ENCODE results near the gene HIVEP2.

HIVEP2 gene

GRCh38 chr6:142857796-142858555, 87.0 kb downstream of the HIVEP2 start:
- Histone ChIP-seq H3K27ac (replicated peaks) (no peak overlapping the region), H3K4me3 (replicated peaks; ENCODE audit: insufficient read depth, low read length) (no peak overlapping the region), H3K27me3 (ENCODE audit: insufficient read depth, poor library complexity, severe bottlenecking) (no peaks in the 10 kb centered on the region)
- DNase-seq (ENCODE audit: low read depth in 1 of 2, low spot score in 1 of 2) = no peak
- no peak for TF ChIP-seq REST (IDR thresholded peaks at IDR 0.05; ENCODE audit: insufficient replicate concordance, low read depth)
- no peak for TF ChIP-seq POLR2AphosphoS5 (IDR thresholded peaks at IDR 0.05; ENCODE audit: low read depth)
- no peak for TF ChIP-seq CTCF (IDR thresholded peaks at IDR 0.05; ENCODE audit: insufficient read depth, low read length)
- TF ChIP-seq SPI1 (IDR thresholded peaks at IDR 0.05; ENCODE audit: borderline replicate concordance, low read depth) = no peak
- no peak for TF ChIP-seq GABPA (IDR thresholded peaks at IDR 0.05; ENCODE audit: low read depth)

- Histone ChIP-seq H3K4me3 (replicated peaks; ENCODE audit: insufficient read depth, low read length) (no peak overlapping the region), H3K27ac (replicated peaks) (no peak overlapping the region), H3K27me3 (ENCODE audit: insufficient read depth, poor library complexity, severe bottlenecking) (no peaks in the 10 kb centered on the region)
- no peak for TF ChIP-seq CTCF (IDR thresholded peaks at IDR 0.05; ENCODE audit: insufficient read depth, low read length)
- TF ChIP-seq GABPA (IDR thresholded peaks at IDR 0.05; ENCODE audit: low read depth) = no peak
- TF ChIP-seq REST (IDR thresholded peaks at IDR 0.05; ENCODE audit: insufficient replicate concordance, low read depth) = no peak
- no peak for TF ChIP-seq SPI1 (IDR thresholded peaks at IDR 0.05; ENCODE audit: borderline replicate concordance, low read depth)
- TF ChIP-seq POLR2AphosphoS5 (IDR thresholded peaks at IDR 0.05; ENCODE audit: low read depth) = no peak
- DNase-seq (ENCODE audit: low read depth in 1 of 2, low spot score in 1 of 2) = no peak
Measured at GRCh38 chr6:142857233-142857761, 87.7 kb downstream of the HIVEP2 start.

- Histone ChIP-seq H3K4me3 (replicated peaks; ENCODE audit: insufficient read depth, low read length) (no peak overlapping the region), H3K27me3 (ENCODE audit: insufficient read depth, poor library complexity, severe bottlenecking) (no peaks in the 10 kb centered on the region), H3K27ac (replicated peaks) (no peak overlapping the region)
- TF ChIP-seq SPI1 (IDR thresholded peaks at IDR 0.05; ENCODE audit: borderline replicate concordance, low read depth) (no peak), REST (IDR thresholded peaks at IDR 0.05; ENCODE audit: insufficient replicate concordance, low read depth) (no peak), POLR2AphosphoS5 (IDR thresholded peaks at IDR 0.05; ENCODE audit: low read depth) (no peak), CTCF (IDR thresholded peaks at IDR 0.05; ENCODE audit: insufficient read depth, low read length) (no peak), GABPA (IDR thresholded peaks at IDR 0.05; ENCODE audit: low read depth) (no peak)
- no peak for DNase-seq (ENCODE audit: low read depth in 1 of 2, low spot score in 1 of 2)
Measured at GRCh38 chr6:142856624-142857232, 88.2 kb downstream of the HIVEP2 start.

Data from HL-60 (cell line).